Fibroblast of lung (primary cell): Measurements from ENCODE around the gene KCNIP1. TPM values are rescaled to one million over a fixed set of nuclear protein-coding genes. Genes with fewer than 3 reads are reported as not detected.

Experiments used
- DNase-seq, 2 donors: peaks; one replicate each; pipeline versions ENCODE4 v3.0.0 to v3.0.0-alpha.2; 2010; ENCODE audit warnings: low read depth in 2 of 2
- H2AFZ ChIP-seq: 2 replicates; pipeline ENCODE4 v1.5.1; 2012; ENCODE audit warnings: low read length, control low read depth, inconsistent platforms
- H3K27ac ChIP-seq: 2 replicates; pipeline ENCODE4 v1.5.1; 2011; ENCODE audit warnings: low read length, control low read depth; ENCODE audit not compliant: insufficient read depth
- H3K27me3 ChIP-seq: 2 replicates; pipeline ENCODE4 v1.5.1; 2011; ENCODE audit warnings: mild to moderate bottlenecking, low read length; ENCODE audit not compliant: control insufficient read depth, insufficient read depth
- H3K36me3 ChIP-seq: 2 replicates; pipeline ENCODE4 v1.5.1; 2011; ENCODE audit warnings: low read length; ENCODE audit not compliant: control insufficient read depth, insufficient read depth
- H3K4me1 ChIP-seq: 2 replicates; pipeline ENCODE4 v1.5.1; 2011; ENCODE audit warnings: low read length; ENCODE audit not compliant: control insufficient read depth, insufficient read depth; ENCODE audit errors: extremely low read depth
- H3K4me2 ChIP-seq: 2 replicates; pipeline ENCODE4 v1.5.1; 2011; ENCODE audit warnings: low read length, control low read depth; ENCODE audit not compliant: insufficient read depth; ENCODE audit errors: extremely low read depth
- H3K4me3 ChIP-seq, 4 experiments: fragments of 200-600 bp in 1 of 4; sonication (generic) in 1 of 4; replicated peaks in 1 of 4; 2 replicates each; pipeline ENCODE4 v1.5.1; 2011 to 2016; ENCODE audit warnings: low read length in 4 of 4, low read depth in 3 of 4, mild to moderate bottlenecking in 3 of 4, control low read depth in 2 of 4, inconsistent platforms in 1 of 4, mixed read lengths in 1 of 4; ENCODE audit not compliant: insufficient read depth in 1 of 4; ENCODE audit errors: control extremely low read depth in 1 of 4
- H3K79me2 ChIP-seq: 2 replicates; pipeline ENCODE4 v1.5.1; 2012; ENCODE audit warnings: mild to moderate bottlenecking, low read length, inconsistent platforms; ENCODE audit not compliant: control insufficient read depth, insufficient read depth
- H3K9ac ChIP-seq: 2 replicates; pipeline ENCODE4 v1.5.1; 2011; ENCODE audit warnings: mild to moderate bottlenecking, low read length, control low read depth; ENCODE audit not compliant: insufficient read depth
- H3K9me3 ChIP-seq: 2 replicates; pipeline ENCODE4 v1.5.1; 2012; ENCODE audit warnings: low read depth, low read length; ENCODE audit not compliant: control insufficient read depth, insufficient read depth
- H4K20me1 ChIP-seq: 2 replicates; pipeline ENCODE4 v1.5.1; 2011; ENCODE audit warnings: low read length; ENCODE audit not compliant: control insufficient read depth, insufficient read depth; ENCODE audit errors: extremely low read depth
- EZH2 ChIP-seq: IDR thresholded peaks from 2 replicates; pipeline ENCODE4 v1.5.1; 2012; ENCODE audit warnings: low read length, control low read depth, mild to moderate bottlenecking; ENCODE audit errors: missing control alignments
- polyA plus RNA-seq, 2 donors: library from polyadenylated mRNA; depleted of rRNA in 1 of 2; stranded (reverse) in 1 of 2; unstranded in 1 of 2; fragments of >200 nt; gene quantifications; 2 replicates each; pipeline ENCODE4 v1.2.1, GENCODE V29; 2011 to 2012; ENCODE audit warnings: missing spikeins in 1 of 2
- total RNA-seq: library from RNA; depleted of rRNA; stranded (reverse); fragments of >200 nt; gene quantifications from 2 replicates; pipeline ENCODE4 v1.2.1, GENCODE V29; 2014
- TF ChIP-seq, protein P1 (sequence below), 2 donors: IDR thresholded peaks in 1 of 2; conservative IDR thresholded peaks in 1 of 2; 1 replicate in 1 of 2; 2 replicates in 1 of 2; pipeline ENCODE4 v1.5.1; 2011 to 2012; ENCODE audit warnings: low read length in 2 of 2, control low read depth in 1 of 2, inconsistent platforms in 1 of 2, low read depth in 1 of 2, mild to moderate bottlenecking in 1 of 2

Gene KCNIP1
- total and polyA plus RNA-seq, 2 donors (not counting 1 experiment from before 2014, with no cell fraction given), result not detected

DNA sequence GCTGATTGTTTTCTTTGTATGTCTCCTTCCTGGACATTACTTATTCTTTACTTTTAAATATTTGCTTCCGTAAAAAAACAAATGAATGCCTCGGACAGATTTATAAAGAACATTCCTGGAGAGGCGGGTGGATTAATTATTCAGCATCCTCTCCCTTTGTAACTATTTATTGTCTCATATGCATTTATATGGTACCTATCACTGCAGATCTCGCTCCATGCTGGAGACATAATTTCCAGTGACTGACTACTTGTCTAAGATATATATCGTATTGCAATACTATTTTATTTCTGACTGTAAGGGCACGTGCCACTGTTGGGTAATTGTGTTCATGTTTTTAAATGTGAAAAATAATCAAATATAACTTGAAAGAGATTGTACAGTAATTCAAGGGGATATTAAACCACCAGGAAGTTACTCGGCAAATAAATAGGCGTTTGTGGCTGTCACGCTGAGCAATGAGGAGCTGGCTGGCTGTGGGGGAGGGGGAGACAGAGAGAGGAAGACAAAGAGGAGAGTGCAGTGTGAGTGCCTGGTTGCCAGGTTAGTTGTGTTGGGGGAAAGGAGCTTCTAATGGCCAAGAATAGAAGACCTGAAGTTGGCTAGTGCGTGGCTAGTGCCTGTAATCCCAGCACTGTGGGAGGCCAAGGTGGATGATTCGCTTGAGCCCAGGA, 147.9 kb downstream of the KCNIP1 start:
- Histone ChIP-seq H2AFZ (no peak overlapping the region), H3K79me2 (no peaks in the 10 kb centered on the region), H3K36me3 (no peaks in the 10 kb centered on the region), H3K4me2 (no peak overlapping the region), H3K9me3 (no peaks in the 10 kb centered on the region), H4K20me1 (no peaks in the 10 kb centered on the region), H3K4me3 (no peak overlapping the region), H3K4me1 (no peaks in the 10 kb centered on the region), H3K27ac (no peak overlapping the region), H3K9ac (no peak overlapping the region), H3K27me3 (no peaks in the 10 kb centered on the region)
- TF ChIP-seq, protein P1, sequence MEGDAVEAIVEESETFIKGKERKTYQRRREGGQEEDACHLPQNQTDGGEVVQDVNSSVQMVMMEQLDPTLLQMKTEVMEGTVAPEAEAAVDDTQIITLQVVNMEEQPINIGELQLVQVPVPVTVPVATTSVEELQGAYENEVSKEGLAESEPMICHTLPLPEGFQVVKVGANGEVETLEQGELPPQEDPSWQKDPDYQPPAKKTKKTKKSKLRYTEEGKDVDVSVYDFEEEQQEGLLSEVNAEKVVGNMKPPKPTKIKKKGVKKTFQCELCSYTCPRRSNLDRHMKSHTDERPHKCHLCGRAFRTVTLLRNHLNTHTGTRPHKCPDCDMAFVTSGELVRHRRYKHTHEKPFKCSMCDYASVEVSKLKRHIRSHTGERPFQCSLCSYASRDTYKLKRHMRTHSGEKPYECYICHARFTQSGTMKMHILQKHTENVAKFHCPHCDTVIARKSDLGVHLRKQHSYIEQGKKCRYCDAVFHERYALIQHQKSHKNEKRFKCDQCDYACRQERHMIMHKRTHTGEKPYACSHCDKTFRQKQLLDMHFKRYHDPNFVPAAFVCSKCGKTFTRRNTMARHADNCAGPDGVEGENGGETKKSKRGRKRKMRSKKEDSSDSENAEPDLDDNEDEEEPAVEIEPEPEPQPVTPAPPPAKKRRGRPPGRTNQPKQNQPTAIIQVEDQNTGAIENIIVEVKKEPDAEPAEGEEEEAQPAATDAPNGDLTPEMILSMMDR (conservative IDR thresholded peaks at IDR 0.05 in 1 of 2, IDR thresholded peaks at IDR 0.05 in 1 of 2; ENCODE audit: low read depth in 1 of 2, low read length in 2 of 2), result no peak
- no peak for TF ChIP-seq EZH2
- DNase-seq, result no peak

DNA sequence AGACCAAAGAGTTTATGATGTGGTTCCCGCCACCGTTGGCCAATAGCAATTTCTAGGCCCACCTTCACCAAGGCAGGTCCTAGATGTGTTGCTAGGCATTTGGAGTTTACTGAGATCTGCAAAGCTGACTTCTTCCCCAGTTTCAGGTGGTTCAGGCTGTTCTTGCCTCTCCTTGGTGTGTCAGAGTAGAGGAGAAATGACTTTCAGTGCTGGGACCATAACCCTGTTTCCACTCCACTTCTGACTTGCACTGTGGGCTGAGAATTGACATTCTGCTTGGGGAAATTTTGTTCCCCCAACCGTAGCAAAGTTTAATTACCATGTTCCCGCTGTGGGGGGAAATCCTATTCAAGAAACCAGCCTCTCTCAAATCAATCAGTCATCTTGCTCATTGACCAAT, 151.7 kb downstream of the KCNIP1 start:
- H3K27me3 ChIP-seq, result no peaks in the 10 kb centered on the region
- H3K27ac ChIP-seq, result no peak overlapping the region
- H4K20me1 ChIP-seq, result no peaks in the 10 kb centered on the region
- H3K9ac ChIP-seq, result no peak overlapping the region
- no peaks in the 10 kb centered on the region for H3K9me3 ChIP-seq
- no peak overlapping the region for H3K4me2 ChIP-seq
- H3K79me2 ChIP-seq, result no peaks in the 10 kb centered on the region
- no peaks in the 10 kb centered on the region for H3K4me1 ChIP-seq
- no peak overlapping the region for H3K4me3 ChIP-seq
- no peak overlapping the region for H2AFZ ChIP-seq
- TF ChIP-seq, protein P1 (conservative IDR thresholded peaks at IDR 0.05 in 1 of 2, IDR thresholded peaks at IDR 0.05 in 1 of 2; ENCODE audit: low read depth in 1 of 2, low read length in 2 of 2), result no peak
- TF ChIP-seq EZH2, result no peak
- no peaks in the 10 kb centered on the region for H3K36me3 ChIP-seq
- DNase-seq, result no peak

DNA sequence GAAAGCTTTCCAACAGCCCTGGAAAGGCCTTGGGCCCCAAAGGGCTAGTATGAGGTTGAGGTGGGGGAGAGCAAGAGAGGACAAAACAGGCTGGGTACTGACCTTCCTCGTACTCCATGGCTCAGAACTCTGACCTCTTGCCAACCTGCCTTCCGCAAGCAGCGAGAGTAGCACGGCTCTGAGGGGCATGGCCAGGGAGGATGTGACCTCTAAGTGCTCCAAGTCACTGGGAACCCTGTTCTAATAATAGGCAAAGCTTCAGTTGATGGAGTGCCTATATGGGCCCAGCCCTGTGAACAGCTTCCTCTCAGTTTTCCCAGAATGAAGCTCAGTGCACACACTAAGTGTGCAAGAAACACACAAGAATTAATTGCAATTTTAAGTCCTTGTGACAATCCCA, 152.1 kb downstream of the KCNIP1 start:
- H3K27ac ChIP-seq, result no peak overlapping the region

More for the DNA sequence above, 152.1 kb downstream of the KCNIP1 start:
- no peak overlapping the region for H3K9ac ChIP-seq
- H3K4me2 ChIP-seq, result no peak overlapping the region
- H2AFZ ChIP-seq, result no peak overlapping the region
- no peaks in the 10 kb centered on the region for H4K20me1 ChIP-seq
- TF ChIP-seq, protein P1 (conservative IDR thresholded peaks at IDR 0.05 in 1 of 2, IDR thresholded peaks at IDR 0.05 in 1 of 2; ENCODE audit: low read depth in 1 of 2, low read length in 2 of 2), result no peak
- no peak for TF ChIP-seq EZH2
- H3K79me2 ChIP-seq, result no peaks in the 10 kb centered on the region
- H3K36me3 ChIP-seq, result no peaks in the 10 kb centered on the region
- no peak overlapping the region for H3K4me3 ChIP-seq
- no peak for DNase-seq
- H3K4me1 ChIP-seq, result no peaks in the 10 kb centered on the region
- no peaks in the 10 kb centered on the region for H3K9me3 ChIP-seq
- no peaks in the 10 kb centered on the region for H3K27me3 ChIP-seq
